ENCODE results near the gene RGS10.
"Not testable (repeated sequence)": the region's sequence is repeated elsewhere in the genome, so short reads cannot be mapped to it uniquely, and the experiment has no call there.

Gene RGS10

DNA sequence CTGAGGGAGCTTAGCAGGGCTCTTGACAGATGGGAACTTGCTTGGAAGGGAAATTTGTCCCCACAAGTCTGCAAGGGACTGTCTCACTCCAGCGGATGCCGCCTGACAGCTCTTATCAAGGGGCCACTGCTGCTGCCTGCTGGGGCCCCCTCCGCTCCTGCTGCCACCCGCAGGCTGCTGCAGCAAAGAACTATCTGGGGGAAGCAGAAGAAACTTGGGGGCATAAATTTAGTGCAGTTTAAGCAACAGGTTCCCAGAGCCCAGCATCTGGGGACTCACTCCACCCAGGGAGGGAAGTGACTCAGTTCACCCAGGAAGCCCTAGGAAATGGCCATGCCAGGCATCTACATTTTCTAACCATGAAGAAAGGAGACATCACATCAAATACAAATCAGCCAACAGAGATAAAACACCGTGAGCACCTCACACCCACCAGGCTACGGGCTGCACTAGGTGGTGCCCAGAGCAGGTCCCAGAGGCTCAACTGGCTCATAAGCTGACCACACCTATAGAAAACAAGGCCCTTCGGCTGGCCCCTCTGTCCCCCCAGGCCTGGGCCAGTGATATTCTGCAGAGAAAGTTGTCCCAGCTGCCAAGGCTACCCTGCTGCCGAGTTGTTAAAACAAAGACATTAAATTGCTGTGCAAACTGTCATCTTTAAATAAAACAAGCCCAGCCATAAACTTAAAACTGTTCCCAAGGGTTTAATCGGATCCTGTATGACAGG, 3.7 kb downstream of the RGS10 start:
- FAIRE-seq: no peak

DNA sequence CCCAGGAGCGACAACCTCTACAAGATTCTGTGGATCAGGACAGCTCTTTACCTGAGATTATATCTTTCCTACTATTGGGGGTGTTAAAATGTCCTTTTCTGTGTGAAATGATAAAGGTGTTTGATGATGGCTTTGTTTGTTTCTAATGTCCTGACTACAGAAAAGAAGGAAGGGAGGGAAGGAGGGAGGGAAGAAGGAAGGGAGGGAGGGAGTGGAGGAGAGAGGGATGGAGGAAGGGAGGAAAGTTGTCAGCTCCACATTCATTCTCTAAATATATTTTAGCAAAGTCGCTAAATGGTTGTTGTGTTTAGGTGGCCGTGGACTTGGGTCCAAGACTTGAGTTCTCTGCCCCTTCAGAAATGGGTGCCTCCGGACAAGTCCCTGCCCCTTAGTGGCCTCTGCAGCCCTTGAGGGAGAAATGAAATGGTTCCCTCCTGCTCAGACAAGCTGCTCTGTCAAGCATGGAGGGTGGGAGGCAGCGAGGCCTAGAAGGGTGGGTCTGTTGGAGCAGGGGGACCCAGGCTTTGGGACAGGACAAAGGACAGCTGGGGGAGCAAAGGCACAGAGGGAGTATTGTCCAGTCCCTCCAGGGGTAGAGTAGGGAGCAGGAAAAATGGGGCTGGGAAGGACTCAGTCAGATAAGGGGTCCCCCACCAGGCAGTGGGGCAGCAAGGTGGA, 4.4 kb downstream of the RGS10 start:
- no peak for FAIRE-seq

DNA sequence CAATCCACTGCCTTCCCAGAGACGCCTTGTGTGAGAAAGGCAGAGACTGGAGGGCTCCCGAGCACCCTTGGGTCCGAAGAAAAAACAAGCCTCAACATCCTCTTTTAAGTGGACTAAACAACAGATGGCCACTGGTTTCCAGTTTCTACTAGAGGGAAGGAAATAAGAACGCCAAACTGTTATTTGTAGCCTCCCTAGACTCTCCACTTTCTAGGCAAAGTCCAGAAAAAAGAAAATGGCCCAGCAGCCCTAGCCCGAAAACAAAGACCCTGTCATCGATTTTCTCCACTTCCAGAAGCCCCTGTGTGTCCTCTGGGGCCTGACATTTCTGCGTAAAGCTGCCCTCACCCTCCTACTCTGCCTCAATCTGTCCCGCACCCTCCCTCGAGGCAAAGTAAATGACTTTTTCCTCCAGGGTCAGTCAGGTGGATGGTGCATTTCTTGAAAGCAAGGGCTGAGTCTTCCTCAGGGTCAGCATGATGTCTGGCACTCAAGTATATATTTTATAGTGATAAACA, 6.0 kb downstream of the RGS10 start:
- FAIRE-seq: no peak

- no peak for FAIRE-seq
These were observed 6.5 kb downstream of the RGS10 start for GRCh38 chr10:119535837-119536507.

GRCh38 chr10:119535305-119535704, 7.2 kb downstream of the RGS10 start:
- FAIRE-seq: no peak

DNA sequence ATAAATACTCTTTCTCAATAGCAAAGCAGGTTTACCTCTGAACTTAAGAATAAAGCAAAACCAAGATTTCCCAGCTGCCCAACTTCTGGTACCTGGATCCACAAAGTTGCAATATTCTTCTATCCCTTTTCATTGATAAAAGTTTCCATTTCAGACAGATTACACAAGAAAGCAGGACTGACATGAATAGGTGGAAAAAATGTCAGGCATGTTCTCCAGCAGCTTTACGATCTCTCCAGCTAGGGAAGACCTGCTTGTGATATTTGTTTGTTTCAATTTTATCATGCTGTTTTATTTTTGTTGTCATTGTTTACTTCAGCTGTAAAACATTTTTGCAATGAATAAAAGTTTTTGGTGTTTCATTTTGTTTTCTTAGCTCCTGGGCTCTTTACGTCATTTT, 9.0 kb downstream of the RGS10 start:
- no peak for FAIRE-seq

DNA sequence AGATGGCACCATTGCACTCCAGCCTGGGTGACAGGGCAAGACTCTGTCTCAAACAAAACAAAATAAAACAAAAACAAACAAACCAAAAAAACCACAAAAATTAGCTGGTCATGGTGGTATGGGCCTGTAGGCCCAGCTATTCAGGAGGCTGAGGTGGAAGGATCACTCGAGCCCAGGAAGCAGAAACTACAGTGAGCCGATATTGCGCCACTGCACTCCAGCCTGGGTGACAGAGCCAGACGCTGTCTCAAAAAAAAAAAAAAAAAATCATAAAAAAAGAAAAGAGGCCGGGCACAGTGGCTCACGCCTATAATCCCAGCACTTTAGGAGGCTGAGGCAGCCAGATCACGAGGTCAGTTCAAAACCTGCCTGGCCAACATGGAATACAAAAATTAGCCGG, 9.7 kb downstream of the RGS10 start:
- FAIRE-seq: not testable (repeated sequence)

DNA sequence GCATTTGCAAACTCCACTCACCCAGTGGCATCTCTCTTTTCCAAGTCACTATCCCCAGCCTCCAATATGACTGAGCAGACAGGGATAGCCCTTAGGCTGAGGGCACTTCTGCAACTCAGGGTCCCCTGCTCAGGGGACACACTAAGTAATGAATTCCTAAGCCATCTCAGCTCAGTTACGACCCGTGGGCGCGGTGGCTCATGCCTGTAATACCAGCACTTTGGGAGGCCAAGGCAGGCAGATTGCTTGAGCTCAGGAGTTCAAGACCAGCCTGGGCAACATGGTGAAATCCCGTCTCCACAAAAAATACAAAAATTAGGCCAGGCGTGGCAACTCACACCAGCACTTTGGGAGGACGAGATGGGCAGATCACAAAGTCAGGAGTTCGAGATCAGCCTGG, 10.3 kb downstream of the RGS10 start:
- FAIRE-seq: not testable (repeated sequence)

- no peak for FAIRE-seq
These were observed 11.5 kb downstream of the RGS10 start for GRCh38 chr10:119531067-119531466.

DNA sequence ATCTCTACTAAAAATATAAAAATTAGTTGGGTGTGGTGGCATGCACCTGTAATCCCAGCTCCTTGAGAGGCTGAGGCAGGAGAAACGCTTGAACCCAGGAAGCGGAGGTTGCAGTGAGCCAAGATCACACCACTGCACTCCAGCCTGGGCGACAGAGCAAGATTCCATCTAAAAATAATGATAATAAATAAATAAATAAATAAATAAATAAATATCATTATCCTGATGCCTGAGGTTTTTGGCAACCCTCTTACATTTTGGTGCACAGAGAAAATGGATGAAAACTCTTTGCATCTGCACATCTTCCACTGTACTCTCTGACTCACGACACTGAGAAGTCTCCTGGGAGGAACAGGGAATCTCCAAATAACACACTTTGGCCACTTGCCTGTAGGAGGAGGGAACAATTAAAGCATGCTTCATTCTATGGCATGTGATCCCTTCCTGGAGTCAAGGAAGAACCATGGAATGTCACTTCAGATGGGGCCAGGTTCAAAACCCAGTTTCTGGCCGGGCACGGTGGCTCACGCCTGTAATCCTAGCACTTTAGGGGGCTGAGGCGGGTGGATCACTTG, 13.8 kb downstream of the RGS10 start:
- not testable (repeated sequence) for FAIRE-seq

DNA sequence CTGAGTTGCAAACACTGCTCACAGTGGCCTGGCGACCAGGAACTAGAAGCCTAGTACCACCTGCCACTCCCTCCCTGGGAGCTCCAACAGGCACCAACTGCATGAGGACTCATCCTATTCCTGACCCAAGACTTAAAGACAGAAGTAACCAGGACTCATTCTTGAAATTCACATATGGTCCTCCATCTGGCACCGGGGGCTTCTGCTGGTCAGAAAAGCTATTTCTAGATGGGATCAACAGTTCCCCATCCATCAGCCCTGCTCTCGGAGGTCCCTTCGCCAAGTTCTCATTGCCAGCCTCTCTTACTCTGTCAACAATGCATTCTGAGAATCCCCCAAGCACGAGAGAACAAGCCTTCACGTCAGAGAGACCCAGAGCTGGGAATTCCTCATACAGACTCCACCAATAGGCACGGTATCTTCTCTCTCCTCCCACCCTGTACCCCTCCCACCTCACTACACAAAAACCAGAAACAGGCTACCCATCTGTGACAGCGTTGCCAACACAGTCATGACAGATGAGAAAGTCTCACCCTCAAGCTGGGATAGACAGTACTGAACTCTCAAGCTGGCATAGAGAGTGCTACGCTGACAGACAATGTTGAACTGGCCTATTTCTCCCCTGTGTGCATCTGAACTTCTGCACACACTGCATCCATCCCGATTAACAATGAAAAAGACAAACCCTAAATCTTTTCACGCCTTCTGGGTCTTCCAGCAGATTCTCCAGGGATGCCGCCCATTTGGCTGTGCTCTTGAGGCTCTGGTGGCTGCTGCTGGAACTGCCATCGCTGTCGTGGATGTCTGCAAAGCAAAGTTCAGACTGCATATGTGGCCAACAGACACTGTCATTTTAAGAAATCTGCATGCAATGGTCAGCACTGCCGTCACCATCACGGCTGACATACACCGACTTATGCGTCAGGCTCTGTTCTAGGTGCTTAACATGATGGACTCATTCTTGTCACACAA, 15.6 kb downstream of the RGS10 start:
- FAIRE-seq: no peak

- no peak for FAIRE-seq
These were observed 16.4 kb downstream of the RGS10 start for GRCh38 chr10:119526149-119526548.

DNA sequence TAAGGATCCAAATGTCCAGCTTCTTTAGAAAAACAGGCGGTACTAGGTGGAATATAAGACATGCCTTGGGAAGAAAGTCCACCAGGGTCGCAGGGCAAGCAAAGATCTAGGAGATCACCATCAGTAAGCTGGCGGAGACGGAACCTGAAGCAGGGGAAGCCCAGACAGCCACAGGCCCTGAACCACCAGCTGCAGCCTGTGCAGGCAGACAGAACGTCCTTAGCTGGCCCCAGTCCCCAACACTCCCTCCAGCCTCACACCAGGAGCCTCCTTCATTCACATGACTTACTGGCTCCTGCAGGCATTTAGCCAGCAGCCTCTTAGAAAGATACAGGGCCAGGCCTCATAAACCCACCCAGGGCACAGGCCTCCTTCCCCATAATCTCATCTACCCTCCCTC, 17.4 kb downstream of the RGS10 start:
- FAIRE-seq: no peak

DNA sequence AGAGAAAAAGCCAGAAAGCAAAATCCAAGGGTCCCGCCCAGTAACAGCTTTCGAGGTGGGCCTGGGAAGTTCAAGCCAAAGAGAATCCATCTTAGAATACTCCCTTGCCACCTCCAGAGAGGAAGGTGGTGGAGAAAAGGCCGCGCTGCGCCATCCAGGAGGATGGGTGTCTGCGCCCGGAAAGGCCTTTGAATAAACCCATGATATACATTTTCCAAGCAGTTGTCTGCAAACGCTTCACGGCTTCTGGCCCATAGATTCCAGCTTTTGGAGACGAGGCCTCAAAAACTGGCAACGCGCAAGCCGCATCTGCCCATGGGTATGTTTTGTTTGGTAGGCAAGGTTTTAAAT, 17.8 kb downstream of the RGS10 start:
- no peak for FAIRE-seq

DNA sequence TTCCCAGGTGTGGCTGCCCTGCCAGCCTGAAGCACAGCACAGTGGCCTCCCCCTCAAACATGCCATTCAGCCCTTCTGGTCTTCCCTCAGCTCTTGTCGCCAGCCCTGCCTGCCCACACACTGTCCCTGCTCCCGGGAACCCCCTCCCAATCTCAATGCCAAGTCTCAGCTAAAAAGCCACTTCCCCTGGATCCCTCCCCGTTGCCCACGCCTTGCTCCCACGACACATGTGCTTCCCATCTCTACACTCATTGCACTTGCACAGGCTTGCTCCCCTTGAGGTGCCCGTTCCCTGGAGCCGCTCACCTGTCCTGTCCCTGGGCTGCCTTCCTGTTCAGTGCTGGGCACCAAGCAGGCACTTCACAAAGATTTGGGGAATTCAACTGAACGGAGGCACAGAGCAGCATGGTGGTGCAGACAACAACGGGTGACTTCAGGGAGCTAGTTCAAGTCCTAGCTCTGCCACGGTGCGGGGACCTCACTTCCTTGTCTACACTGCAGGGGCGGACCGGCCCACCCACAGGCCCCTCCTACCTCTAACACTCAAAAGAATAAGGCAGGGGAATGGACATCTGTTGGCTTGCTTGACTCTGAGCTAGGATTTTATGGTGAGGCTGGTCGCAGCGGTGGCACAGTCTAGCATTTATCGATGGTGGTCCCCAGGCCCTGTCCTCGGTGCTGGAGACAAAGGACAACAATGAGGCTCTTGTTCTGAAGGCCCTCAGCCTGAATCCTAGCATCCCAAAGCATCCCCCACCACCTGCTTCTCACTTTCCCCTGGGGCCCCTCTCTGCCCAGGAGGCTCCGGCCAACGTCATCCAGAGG, 18.4 kb downstream of the RGS10 start:
- no peak for FAIRE-seq

DNA sequence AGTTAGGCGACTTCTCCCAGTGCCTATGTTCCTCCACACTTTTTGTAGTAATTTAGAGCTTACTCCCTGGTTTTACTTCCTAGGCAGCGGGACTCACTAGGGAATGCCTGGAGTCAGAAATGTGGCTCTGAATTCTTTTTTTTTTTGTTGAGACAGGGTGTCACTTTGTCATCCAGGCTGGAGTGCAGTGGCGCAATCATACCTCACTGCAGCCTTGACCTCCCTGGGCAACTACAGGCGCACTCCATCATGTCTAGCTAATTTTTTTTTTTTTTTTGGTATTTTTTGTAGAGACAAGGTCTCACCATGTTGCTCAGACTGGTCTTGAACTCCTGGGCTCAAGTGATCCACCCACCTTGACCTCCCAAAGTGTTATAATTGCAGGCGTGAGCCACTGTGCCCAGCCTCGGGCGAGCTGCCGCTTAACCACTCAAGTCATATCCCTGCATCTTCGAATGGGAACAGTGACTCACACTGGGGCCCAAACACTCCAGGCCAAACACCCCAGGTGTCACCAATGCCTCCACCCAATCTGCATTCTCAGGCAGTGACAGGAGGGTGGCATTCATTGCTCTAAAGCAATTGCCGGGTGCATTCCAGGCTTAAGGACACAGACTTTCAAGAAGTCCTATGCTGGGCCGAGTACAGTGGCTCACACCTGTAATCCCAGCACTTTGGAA, 19.6 kb downstream of the RGS10 start:
- no peak for FAIRE-seq

- no peak for FAIRE-seq
These were observed 20.9 kb downstream of the RGS10 start for GRCh38 chr10:119521443-119522204.

DNA sequence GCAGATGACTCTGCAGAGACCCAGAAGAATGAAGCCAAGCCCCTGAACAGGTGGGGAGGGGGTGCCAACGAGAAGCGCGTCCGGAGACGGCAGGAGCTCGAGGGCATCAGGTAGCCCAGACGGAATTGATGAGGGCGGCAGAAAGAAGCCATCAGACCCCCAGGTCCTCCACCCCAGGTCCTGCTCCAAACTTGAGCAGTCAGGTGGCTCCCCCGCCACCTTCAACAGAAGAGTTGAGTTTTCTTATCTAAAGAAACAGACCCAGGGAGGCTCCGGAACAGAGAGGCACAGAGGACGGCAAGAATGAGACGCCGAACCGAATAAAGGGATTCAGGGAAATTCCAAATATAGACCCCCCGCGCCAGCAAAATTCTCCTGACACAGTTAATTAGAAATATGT, 22.2 kb downstream of the RGS10 start:
- no peak for FAIRE-seq

DNA sequence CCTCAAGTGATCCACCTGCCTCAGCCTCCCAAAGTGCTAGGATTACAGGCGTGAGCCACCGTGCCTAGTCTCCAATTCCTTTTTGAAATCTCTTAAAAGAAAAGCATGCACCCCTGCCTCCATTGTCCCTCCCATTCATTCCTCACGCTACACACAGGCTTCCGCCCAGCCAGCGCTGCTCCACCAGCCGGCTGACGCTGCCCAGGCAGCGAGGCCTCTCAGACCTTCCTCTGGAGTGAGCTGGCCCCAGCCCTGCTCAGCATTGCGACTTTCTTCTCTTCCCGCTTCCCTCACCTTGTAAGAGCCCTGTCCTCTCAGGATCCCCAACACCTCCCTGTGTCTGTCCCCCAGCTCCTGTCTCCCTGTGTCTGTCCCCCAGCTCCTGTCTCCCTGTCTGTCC, 23.6 kb downstream of the RGS10 start:
- no peak for FAIRE-seq

DNA sequence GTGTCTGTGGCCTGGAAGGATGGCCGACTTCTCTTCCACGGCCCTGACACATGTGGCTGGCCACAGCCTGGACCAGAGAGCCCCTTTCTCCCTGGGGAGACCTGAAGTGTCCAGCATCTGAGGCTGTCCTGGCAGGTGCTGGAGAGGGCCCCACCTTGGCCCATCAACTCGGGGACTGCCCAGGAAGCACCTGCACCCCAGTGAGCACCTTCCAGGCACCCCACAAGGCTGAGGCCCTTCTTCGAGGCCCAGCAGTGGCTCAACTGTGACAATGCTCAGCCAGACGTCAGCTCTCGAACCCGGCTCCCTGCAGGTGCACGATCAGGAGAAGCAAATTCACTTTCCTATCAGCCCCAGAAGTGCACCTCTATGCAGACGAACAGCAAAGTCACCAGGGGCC, 24.3 kb downstream of the RGS10 start:
- no peak for FAIRE-seq

All from A204.1 (cell line).